OCI-M1 (cell line): ENCODE data around the gene TNPO3.

Experiments used
- DNase-seq: peaks from one replicate; lab custom pipeline; 2025; lab: John Stamatoyannopoulos, UW

The TNPO3 gene

DNA sequence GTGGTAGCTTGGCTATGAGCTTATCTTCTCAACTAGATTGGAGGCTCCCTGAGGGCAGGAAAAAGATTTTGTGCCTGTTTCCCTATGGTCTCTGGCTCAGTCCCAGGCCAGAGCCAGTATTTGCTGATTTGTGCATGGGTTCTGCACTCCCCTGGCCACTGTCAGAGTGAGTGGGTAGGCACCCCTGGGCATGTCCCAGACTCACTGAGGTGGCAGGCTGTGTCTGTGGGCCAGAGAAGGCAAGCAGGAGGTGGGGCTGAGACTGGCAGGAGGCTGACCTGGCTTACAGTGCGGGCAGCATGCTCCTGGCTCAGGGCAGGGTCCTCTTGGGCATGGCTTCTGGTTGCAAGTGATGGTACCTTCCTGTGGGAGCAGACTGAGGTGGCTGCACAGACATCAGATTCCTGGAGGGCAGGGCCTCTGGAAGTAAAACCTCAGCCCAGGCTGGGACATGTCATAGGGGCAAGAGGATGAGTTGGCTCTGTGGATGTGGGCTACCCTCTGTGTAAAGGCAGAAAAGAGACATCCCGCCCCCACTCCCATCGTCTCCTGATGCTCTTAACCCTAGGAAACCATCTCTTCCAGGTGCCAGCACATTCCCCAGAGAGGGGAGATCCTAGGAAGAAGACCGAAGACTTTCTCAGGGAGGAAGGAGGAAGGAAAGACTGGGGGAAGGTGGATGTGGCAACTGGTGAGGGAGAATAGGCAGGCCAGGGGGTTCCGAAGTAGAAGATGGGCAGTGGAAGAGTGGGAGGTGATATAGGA, 148.7 kb downstream of the TNPO3 start:
- peak; percentile 7 for DNase-seq

DNA sequence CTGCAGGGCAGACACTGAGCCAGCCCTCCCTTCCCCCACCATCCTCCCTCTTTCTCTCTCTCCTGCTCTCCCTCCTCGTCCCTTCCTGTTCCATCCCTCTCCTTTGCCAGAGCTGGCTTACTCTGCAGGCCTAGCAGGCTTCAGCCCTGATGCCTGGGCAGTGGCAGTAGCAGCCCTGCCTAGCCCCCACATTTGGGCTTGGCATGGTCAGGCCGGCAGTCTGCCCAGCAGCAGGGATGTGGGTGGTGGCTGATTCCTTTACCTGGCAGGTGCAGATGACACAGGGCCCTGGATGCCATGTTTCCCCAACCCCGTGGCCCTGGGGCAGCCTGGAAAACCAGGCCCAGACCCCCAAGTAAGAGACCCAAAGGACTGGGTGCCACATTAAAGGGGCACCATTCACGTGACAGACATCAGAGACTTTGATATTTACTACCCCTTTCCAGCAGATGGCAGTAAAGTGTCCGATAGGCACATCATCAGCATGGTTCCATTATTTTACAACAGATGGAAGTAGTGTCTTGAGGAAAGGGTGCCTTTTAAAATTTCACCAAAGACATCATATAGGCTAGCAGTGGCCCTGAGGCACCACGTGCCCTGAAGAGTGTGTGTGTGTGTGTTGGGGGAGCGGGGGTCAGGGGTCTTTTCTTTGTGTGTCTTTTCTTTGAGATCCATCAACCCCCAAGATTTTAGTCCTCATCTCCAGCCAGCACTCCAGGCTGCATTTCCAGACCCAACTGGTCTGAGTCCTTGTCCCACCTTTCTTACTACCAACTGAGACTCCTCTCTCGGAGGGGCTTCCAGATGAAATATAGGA, 150.3 kb downstream of the TNPO3 start:
- peak; percentile 61 for DNase-seq
